HEK293 (cell line): ENCODE results near the gene KLF16.

Experiments used
- CTCF ChIA-PET: fragments of 350-600 bp; formaldehyde crosslinking; extraction: SDS; loops from one replicate; lab custom pipeline; 2021; ENCODE audit warnings: antibody characterized with exemption; lab: Yijun Ruan, JAX
- POLR2A ChIA-PET: fragments of 300-600 bp; formaldehyde crosslinking; extraction: SDS; loops from one replicate; lab custom pipeline; 2020; ENCODE audit warnings: antibody characterized with exemption, inconsistent platforms; lab: Yijun Ruan, JAX
- H3K27ac ChIP-seq: fragments of 200-500 bp; sonication (Bioruptor generic); 2 replicates; pipeline ENCODE4 v1.5.1; 2014; ENCODE audit warnings: low read depth, low read length, control low read depth, inconsistent platforms; ENCODE audit errors: extremely low read depth
- H3K36me3 ChIP-seq, 2 experiments: fragments of 200-500 bp in 1 of 2; sonication (Bioruptor generic) in 1 of 2; 1 replicate in 1 of 2; 2 replicates in 1 of 2; pipeline ENCODE4 v1.5.1; 2014 to 2017; ENCODE audit warnings: inconsistent platforms in 2 of 2, low read length in 2 of 2; ENCODE audit not compliant: control insufficient read depth in 2 of 2, insufficient read depth in 1 of 2
- H3K4me1 ChIP-seq: fragments of 200-500 bp; sonication (Bioruptor generic); 2 replicates; pipeline ENCODE4 v1.5.1; 2014; ENCODE audit warnings: mild to moderate bottlenecking, low read length, inconsistent platforms; ENCODE audit not compliant: control insufficient read depth, insufficient read depth
- H3K4me3 ChIP-seq: 2 replicates; pipeline ENCODE4 v1.5.1; 2011; ENCODE audit warnings: low read depth, mild to moderate bottlenecking, control low read depth, low read length, moderate library complexity
- H3K9me3 ChIP-seq: fragments of 200-500 bp; sonication (Bioruptor generic); 2 replicates; pipeline ENCODE4 v1.5.1; 2014; ENCODE audit warnings: low read depth, low read length, inconsistent platforms; ENCODE audit not compliant: control insufficient read depth, insufficient read depth
- KLF16 ChIP-seq: fragments of 450-650 bp; formaldehyde crosslinking; IDR thresholded peaks from 2 replicates; pipeline ENCODE4 v1.5.1; 2017; ENCODE audit warnings: missing biosample characterization, missing genetic modification characterization
- MYNN ChIP-seq: fragments of 450-650 bp; formaldehyde crosslinking; IDR thresholded peaks from 2 replicates; pipeline ENCODE4 v1.5.1; 2016; ENCODE audit warnings: missing biosample characterization, missing genetic modification characterization, borderline replicate concordance
- SCRT1 ChIP-seq: fragments of 450-650 bp; formaldehyde crosslinking; IDR thresholded peaks from 2 replicates; pipeline ENCODE4 v1.5.1; 2016; ENCODE audit warnings: missing biosample characterization, missing genetic modification characterization, borderline replicate concordance
- SP3 ChIP-seq: fragments of 450-650 bp; formaldehyde crosslinking; IDR thresholded peaks from 2 replicates; pipeline ENCODE4 v1.5.1; 2016; ENCODE audit warnings: missing biosample characterization, missing genetic modification characterization
- YY2 ChIP-seq: fragments of 450-650 bp; formaldehyde crosslinking; IDR thresholded peaks from 2 replicates; pipeline ENCODE4 v1.5.1; 2016; ENCODE audit warnings: missing biosample characterization, missing genetic modification characterization
- ZBTB21 ChIP-seq: fragments of 450-650 bp; formaldehyde crosslinking; IDR thresholded peaks from 2 replicates; pipeline ENCODE4 v1.5.1; 2017; ENCODE audit warnings: missing biosample characterization, missing genetic modification characterization
- ZNF146 ChIP-seq: fragments of 450-650 bp; formaldehyde crosslinking; IDR thresholded peaks from 2 replicates; pipeline ENCODE4 v1.5.1; 2016; ENCODE audit warnings: missing biosample characterization, missing genetic modification characterization
- ZNF16 ChIP-seq: fragments of 450-650 bp; formaldehyde crosslinking; IDR thresholded peaks from 2 replicates; pipeline ENCODE4 v1.5.1; 2016; ENCODE audit warnings: low read depth, missing biosample characterization, missing genetic modification characterization
- ZNF175 ChIP-seq: fragments of 450-650 bp; formaldehyde crosslinking; IDR thresholded peaks from 2 replicates; pipeline ENCODE4 v1.5.1; 2016; ENCODE audit warnings: missing biosample characterization, missing genetic modification characterization
- ZNF221 ChIP-seq: fragments of 450-650 bp; formaldehyde crosslinking; IDR thresholded peaks from 2 replicates; pipeline ENCODE4 v1.5.1; 2017; ENCODE audit warnings: missing biosample characterization, missing genetic modification characterization, borderline replicate concordance
- ZNF335 ChIP-seq: fragments of 450-650 bp; formaldehyde crosslinking; conservative IDR thresholded peaks from 2 replicates; pipeline ENCODE4 v1.5.1; 2016; ENCODE audit warnings: missing biosample characterization, missing genetic modification characterization
- ZNF510 ChIP-seq: fragments of 450-650 bp; formaldehyde crosslinking; IDR thresholded peaks from 2 replicates; pipeline ENCODE4 v1.5.1; 2018; ENCODE audit warnings: mild to moderate bottlenecking, missing genetic modification characterization, missing biosample characterization; ENCODE audit not compliant: insufficient replicate concordance
- ZNF514 ChIP-seq: fragments of 450-650 bp; formaldehyde crosslinking; IDR thresholded peaks from 2 replicates; pipeline ENCODE4 v1.5.1; 2016; ENCODE audit warnings: missing biosample characterization, missing genetic modification characterization
- ZNF529 ChIP-seq: fragments of 450-650 bp; formaldehyde crosslinking; IDR thresholded peaks from 2 replicates; pipeline ENCODE4 v1.5.1; 2017; ENCODE audit warnings: missing genetic modification characterization, missing biosample characterization; ENCODE audit not compliant: insufficient replicate concordance
- ZNF561 ChIP-seq: fragments of 450-650 bp; IDR thresholded peaks from 2 replicates; pipeline ENCODE4 v1.5.1; 2018; ENCODE audit warnings: missing biosample characterization, missing genetic modification characterization, borderline replicate concordance
- ZNF600 ChIP-seq: fragments of 450-650 bp; formaldehyde crosslinking; IDR thresholded peaks from 2 replicates; pipeline ENCODE4 v1.5.1; 2016; ENCODE audit warnings: missing biosample characterization, missing genetic modification characterization
- ZNF621 ChIP-seq: fragments of 450-650 bp; formaldehyde crosslinking; IDR thresholded peaks from 2 replicates; pipeline ENCODE4 v1.5.1; 2017; ENCODE audit warnings: missing biosample characterization, missing genetic modification characterization
- ZNF624 ChIP-seq: fragments of 450-650 bp; formaldehyde crosslinking; IDR thresholded peaks from 2 replicates; pipeline ENCODE4 v1.5.1; 2017; ENCODE audit warnings: missing biosample characterization, missing genetic modification characterization
- ZNF654 ChIP-seq: fragments of 450-650 bp; formaldehyde crosslinking; IDR thresholded peaks from 2 replicates; pipeline ENCODE4 v1.5.1; 2016; ENCODE audit warnings: low read depth, missing biosample characterization, missing genetic modification characterization
- ZNF660 ChIP-seq: fragments of 450-650 bp; IDR thresholded peaks from 2 replicates; pipeline ENCODE4 v1.5.1; 2018; ENCODE audit warnings: missing biosample characterization, mild to moderate bottlenecking, missing genetic modification characterization
- ZNF664 ChIP-seq: fragments of 450-650 bp; formaldehyde crosslinking; IDR thresholded peaks from 2 replicates; pipeline ENCODE4 v1.5.1; 2016; ENCODE audit warnings: missing biosample characterization, missing genetic modification characterization
- ZNF768 ChIP-seq: fragments of 450-650 bp; formaldehyde crosslinking; IDR thresholded peaks from 2 replicates; pipeline ENCODE4 v1.5.1; 2018; ENCODE audit warnings: missing biosample characterization, mild to moderate bottlenecking, missing genetic modification characterization
- TF ChIP-seq, protein P1 (sequence below): fragments of 450-650 bp; formaldehyde crosslinking; IDR thresholded peaks from 2 replicates; pipeline ENCODE4 v1.5.1; 2016; ENCODE audit warnings: missing biosample characterization, missing genetic modification characterization, borderline replicate concordance
- TF ChIP-seq, protein P2 (sequence below): fragments of 450-650 bp; formaldehyde crosslinking; IDR thresholded peaks from 2 replicates; pipeline ENCODE4 v1.5.1; 2016; ENCODE audit warnings: missing biosample characterization, missing genetic modification characterization
- TF ChIP-seq, protein P3 (sequence below): fragments of 450-650 bp; formaldehyde crosslinking; IDR thresholded peaks from 2 replicates; pipeline ENCODE4 v1.5.1; 2016; ENCODE audit warnings: missing biosample characterization, missing genetic modification characterization
- TF ChIP-seq, protein P4 (sequence below): fragments of 450-650 bp; formaldehyde crosslinking; IDR thresholded peaks from 2 replicates; pipeline ENCODE4 v1.5.1; 2016; ENCODE audit warnings: missing biosample characterization, missing genetic modification characterization
- TF ChIP-seq, protein P5 (sequence below): fragments of 450-650 bp; formaldehyde crosslinking; IDR thresholded peaks from 2 replicates; pipeline ENCODE4 v1.5.1; 2017; ENCODE audit warnings: missing biosample characterization, missing genetic modification characterization

Gene KLF16

DNA sequence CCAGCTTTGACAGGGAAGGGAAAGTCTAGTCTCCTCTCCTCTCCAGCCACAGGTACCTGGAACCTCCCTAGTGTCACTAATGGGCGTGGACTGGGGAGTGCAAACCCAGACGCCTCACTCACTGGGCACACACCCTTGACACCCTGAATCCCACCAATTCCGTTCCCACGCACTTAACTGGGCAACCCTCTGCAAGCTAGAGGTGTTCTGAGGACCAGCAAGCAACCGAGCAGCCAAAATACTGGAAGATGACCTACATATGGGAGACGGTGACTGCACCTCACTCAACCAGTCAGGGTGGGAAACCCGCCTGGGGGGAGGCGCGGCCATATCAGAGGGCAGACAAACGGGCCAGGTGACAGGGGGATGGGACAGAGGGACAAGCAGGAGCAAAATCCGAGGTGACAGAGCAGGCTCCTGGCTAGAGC, 20.9 kb upstream of the KLF16 start:
- Histone ChIP-seq H3K9me3 (no peaks in the 10 kb centered on the region), H3K4me3 (peak overlapping the region; percentile 65), H3K36me3 (peaks cover 0 to 17% of the 10 kb centered on the region in 2 experiments; a peak in 1 of 3 replicates), H3K4me1 (peaks cover 17% of the 10 kb centered on the region), H3K27ac (peak overlapping the region; percentile 78; the same call in 1 of the 2 replicates)
- ChIA-PET POLR2A (interaction anchor here (0.5 to 2.7 kb wide), 2 partner anchors 9 to 24 kb away, joined by 7 to 22 read pairs; no protein-coding TSS in a partner anchor), CTCF (interaction anchor here (0.7 to 1.1 kb wide), 3 partner anchors 35 to 47 kb away, joined by 3 to 4 read pairs (median 3); no protein-coding TSS in a partner anchor)
- TF ChIP-seq ZNF221 (tag by site-specific recombination), result no peak
- TF ChIP-seq ZNF660 (tag by site-specific recombination), result no peak
- no peak for TF ChIP-seq ZNF514 (tag by site-specific recombination)
- TF ChIP-seq, protein P1, sequence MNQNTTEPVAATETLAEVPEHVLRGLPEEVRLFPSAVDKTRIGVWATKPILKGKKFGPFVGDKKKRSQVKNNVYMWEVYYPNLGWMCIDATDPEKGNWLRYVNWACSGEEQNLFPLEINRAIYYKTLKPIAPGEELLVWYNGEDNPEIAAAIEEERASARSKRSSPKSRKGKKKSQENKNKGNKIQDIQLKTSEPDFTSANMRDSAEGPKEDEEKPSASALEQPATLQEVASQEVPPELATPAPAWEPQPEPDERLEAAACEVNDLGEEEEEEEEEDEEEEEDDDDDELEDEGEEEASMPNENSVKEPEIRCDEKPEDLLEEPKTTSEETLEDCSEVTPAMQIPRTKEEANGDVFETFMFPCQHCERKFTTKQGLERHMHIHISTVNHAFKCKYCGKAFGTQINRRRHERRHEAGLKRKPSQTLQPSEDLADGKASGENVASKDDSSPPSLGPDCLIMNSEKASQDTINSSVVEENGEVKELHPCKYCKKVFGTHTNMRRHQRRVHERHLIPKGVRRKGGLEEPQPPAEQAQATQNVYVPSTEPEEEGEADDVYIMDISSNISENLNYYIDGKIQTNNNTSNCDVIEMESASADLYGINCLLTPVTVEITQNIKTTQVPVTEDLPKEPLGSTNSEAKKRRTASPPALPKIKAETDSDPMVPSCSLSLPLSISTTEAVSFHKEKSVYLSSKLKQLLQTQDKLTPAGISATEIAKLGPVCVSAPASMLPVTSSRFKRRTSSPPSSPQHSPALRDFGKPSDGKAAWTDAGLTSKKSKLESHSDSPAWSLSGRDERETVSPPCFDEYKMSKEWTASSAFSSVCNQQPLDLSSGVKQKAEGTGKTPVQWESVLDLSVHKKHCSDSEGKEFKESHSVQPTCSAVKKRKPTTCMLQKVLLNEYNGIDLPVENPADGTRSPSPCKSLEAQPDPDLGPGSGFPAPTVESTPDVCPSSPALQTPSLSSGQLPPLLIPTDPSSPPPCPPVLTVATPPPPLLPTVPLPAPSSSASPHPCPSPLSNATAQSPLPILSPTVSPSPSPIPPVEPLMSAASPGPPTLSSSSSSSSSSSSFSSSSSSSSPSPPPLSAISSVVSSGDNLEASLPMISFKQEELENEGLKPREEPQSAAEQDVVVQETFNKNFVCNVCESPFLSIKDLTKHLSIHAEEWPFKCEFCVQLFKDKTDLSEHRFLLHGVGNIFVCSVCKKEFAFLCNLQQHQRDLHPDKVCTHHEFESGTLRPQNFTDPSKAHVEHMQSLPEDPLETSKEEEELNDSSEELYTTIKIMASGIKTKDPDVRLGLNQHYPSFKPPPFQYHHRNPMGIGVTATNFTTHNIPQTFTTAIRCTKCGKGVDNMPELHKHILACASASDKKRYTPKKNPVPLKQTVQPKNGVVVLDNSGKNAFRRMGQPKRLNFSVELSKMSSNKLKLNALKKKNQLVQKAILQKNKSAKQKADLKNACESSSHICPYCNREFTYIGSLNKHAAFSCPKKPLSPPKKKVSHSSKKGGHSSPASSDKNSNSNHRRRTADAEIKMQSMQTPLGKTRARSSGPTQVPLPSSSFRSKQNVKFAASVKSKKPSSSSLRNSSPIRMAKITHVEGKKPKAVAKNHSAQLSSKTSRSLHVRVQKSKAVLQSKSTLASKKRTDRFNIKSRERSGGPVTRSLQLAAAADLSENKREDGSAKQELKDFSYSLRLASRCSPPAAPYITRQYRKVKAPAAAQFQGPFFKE (tag by site-specific recombination), result no peak
- TF ChIP-seq ZNF335 (tag by site-specific recombination), result peak; percentile 51; the same call in 1 of the 2 replicates
- peak; percentile 46; the same call in 1 of the 2 replicates for TF ChIP-seq SCRT1 (tag by site-specific recombination)
- TF ChIP-seq, protein P2, sequence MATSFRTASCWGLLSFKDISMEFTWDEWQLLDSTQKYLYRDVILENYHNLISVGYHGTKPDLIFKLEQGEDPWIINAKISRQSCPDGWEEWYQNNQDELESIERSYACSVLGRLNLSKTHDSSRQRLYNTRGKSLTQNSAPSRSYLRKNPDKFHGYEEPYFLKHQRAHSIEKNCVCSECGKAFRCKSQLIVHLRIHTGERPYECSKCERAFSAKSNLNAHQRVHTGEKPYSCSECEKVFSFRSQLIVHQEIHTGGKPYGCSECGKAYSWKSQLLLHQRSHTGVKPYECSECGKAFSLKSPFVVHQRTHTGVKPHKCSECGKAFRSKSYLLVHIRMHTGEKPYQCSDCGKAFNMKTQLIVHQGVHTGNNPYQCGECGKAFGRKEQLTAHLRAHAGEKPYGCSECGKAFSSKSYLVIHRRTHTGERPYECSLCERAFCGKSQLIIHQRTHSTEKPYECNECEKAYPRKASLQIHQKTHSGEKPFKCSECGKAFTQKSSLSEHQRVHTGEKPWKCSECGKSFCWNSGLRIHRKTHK (tag by site-specific recombination), result no peak
- TF ChIP-seq, protein P3, sequence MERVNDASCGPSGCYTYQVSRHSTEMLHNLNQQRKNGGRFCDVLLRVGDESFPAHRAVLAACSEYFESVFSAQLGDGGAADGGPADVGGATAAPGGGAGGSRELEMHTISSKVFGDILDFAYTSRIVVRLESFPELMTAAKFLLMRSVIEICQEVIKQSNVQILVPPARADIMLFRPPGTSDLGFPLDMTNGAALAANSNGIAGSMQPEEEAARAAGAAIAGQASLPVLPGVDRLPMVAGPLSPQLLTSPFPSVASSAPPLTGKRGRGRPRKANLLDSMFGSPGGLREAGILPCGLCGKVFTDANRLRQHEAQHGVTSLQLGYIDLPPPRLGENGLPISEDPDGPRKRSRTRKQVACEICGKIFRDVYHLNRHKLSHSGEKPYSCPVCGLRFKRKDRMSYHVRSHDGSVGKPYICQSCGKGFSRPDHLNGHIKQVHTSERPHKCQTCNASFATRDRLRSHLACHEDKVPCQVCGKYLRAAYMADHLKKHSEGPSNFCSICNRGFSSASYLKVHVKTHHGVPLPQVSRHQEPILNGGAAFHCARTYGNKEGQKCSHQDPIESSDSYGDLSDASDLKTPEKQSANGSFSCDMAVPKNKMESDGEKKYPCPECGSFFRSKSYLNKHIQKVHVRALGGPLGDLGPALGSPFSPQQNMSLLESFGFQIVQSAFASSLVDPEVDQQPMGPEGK, result no peak
- no peak for TF ChIP-seq ZNF654
- TF ChIP-seq, protein P4, sequence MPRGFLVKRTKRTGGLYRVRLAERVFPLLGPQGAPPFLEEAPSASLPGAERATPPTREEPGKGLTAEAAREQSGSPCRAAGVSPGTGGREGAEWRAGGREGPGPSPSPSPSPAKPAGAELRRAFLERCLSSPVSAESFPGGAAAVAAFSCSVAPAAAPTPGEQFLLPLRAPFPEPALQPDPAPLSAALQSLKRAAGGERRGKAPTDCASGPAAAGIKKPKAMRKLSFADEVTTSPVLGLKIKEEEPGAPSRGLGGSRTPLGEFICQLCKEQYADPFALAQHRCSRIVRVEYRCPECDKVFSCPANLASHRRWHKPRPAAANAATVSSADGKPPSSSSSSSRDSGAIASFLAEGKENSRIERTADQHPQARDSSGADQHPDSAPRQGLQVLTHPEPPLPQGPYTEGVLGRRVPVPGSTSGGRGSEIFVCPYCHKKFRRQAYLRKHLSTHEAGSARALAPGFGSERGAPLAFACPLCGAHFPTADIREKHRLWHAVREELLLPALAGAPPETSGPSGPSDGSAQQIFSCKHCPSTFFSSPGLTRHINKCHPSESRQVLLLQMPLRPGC (tag by site-specific recombination), result no peak
- no peak for TF ChIP-seq ZBTB21
- TF ChIP-seq MYNN (tag by site-specific recombination), result no peak
- TF ChIP-seq ZNF600, result no peak
- TF ChIP-seq, protein P5, sequence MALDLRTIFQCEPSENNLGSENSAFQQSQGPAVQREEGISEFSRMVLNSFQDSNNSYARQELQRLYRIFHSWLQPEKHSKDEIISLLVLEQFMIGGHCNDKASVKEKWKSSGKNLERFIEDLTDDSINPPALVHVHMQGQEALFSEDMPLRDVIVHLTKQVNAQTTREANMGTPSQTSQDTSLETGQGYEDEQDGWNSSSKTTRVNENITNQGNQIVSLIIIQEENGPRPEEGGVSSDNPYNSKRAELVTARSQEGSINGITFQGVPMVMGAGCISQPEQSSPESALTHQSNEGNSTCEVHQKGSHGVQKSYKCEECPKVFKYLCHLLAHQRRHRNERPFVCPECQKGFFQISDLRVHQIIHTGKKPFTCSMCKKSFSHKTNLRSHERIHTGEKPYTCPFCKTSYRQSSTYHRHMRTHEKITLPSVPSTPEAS (tag by site-specific recombination), result no peak
- TF ChIP-seq ZNF768 (tag by site-specific recombination), result no peak
- no peak for TF ChIP-seq ZNF175 (tag by site-specific recombination)
- TF ChIP-seq ZNF561 (tag by site-specific recombination), result no peak
- no peak for TF ChIP-seq ZNF664 (tag by site-specific recombination)
- TF ChIP-seq ZNF146, result no peak
- no peak for TF ChIP-seq ZNF621
- TF ChIP-seq ZNF16 (tag by site-specific recombination), result no peak
- TF ChIP-seq ZNF529, result no peak
- no peak for TF ChIP-seq ZNF510 (tag by site-specific recombination)
- peak; percentile 42 for TF ChIP-seq SP3 (tag by site-specific recombination)
- TF ChIP-seq YY2 (tag by site-specific recombination), result no peak
- no peak for TF ChIP-seq ZNF624
- TF ChIP-seq KLF16 (tag by site-specific recombination), result no peak
